ENCODE measurements around the gene ZFAND3. TPM values are rescaled to one million over a fixed set of nuclear protein-coding genes. Genes with fewer than 3 reads are reported as not detected.

The ZFAND3 gene
- total RNA-seq, 4 donors from 2014 or later = 37.3 to 70.1 (median 55.2) TPM

DNA sequence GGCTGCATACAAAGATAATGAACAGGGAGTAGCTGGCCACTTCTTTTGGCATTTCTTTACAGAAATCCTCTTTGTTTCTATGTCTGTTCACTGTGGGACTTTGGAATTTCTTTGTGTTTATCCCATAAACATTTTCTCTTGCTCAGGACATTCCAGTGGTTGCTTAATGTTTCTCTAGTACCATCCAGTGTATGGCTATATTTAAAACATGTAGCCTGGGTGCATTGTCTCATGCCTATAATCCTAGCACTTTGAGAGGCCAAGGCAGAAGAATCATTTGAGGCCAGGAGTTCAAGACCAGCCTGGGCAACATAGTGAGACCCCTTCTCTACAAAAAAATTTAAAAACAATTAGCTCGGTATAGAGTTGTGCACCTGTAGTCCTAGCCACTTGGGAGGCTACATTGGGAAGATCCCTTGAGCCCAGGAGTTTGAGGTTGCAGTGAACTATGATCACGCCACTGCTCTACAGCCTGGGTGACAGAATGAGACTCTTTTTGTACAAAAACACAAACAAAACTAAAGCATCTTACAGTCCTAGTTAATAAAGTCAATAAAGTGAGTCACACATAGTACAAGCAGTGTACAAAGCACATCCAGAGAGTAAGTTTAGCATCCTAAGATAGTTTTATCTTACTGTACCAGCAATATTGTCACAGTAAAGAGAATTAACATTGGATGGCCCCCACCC lies 63.3 kb downstream of the ZFAND3 start:
- peaks cover 25 to 71% (median 49%) of the 10 kb centered on the region in 4 donors for H3K4me1 ChIP-seq
- no peak overlapping the region for H3K27ac ChIP-seq (replicated peaks in 1 of 4)
- 96% methylated on average over 2 of the region's 2 CpGs for WGBS
- DNase-seq (ENCODE audit: extremely low spot score) = no peak
- H3K4me3 ChIP-seq = no peak overlapping the region
- TF ChIP-seq POLR2A (IDR thresholded peaks at IDR 0.05; ENCODE audit: low read depth) (no peak), POLR2AphosphoS5 (IDR thresholded peaks at IDR 0.05) (no peak), EP300 (IDR thresholded peaks at IDR 0.05) (no peak)
- TF ChIP-seq, protein P1, sequence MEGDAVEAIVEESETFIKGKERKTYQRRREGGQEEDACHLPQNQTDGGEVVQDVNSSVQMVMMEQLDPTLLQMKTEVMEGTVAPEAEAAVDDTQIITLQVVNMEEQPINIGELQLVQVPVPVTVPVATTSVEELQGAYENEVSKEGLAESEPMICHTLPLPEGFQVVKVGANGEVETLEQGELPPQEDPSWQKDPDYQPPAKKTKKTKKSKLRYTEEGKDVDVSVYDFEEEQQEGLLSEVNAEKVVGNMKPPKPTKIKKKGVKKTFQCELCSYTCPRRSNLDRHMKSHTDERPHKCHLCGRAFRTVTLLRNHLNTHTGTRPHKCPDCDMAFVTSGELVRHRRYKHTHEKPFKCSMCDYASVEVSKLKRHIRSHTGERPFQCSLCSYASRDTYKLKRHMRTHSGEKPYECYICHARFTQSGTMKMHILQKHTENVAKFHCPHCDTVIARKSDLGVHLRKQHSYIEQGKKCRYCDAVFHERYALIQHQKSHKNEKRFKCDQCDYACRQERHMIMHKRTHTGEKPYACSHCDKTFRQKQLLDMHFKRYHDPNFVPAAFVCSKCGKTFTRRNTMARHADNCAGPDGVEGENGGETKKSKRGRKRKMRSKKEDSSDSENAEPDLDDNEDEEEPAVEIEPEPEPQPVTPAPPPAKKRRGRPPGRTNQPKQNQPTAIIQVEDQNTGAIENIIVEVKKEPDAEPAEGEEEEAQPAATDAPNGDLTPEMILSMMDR (IDR thresholded peaks at IDR 0.05) = no peak
- H3K9me3 ChIP-seq = no peaks in the 10 kb centered on the region
- intact Hi-C loops (cut with DNase I) = no loop called here
- no peaks in the 10 kb centered on the region for H3K27me3 ChIP-seq
- H3K36me3 ChIP-seq = no peaks in the 10 kb centered on the region

DNA sequence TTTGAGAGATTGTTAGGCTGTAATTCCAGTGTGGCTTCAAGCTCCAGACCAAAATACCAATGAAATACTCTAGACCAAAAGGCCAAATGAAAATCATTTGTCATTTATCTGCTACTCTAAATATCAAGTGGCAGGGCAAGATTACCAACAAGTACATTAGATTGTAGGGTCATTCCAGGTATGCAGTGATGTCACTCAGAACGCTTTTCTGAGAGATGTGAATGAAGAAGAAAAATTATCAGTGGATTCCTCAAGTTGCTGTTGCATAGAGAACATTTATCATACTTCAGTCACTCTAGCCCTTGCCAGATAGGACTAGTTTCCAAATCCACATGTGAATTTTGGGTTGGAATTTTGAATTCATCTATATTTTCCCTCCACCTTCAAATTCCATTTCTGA lies 65.0 kb downstream of the ZFAND3 start:
- Histone ChIP-seq H3K9me3 (no peaks in the 10 kb centered on the region), H3K27me3 (no peaks in the 10 kb centered on the region), H3K4me1 (peaks cover 34 to 70% (median 52%) of the 10 kb centered on the region in 4 donors), H3K36me3 (no peaks in the 10 kb centered on the region), H3K27ac (replicated peaks in 1 of 4) (no peak overlapping the region), H3K4me3 (no peak overlapping the region)
- no peak for DNase-seq (ENCODE audit: extremely low spot score)
- WGBS = 86% methylated on average over 1 of the region's 1 CpG
- intact Hi-C loops (cut with DNase I) = no loop called here
- TF ChIP-seq EP300 (IDR thresholded peaks at IDR 0.05) (no peak), POLR2AphosphoS5 (IDR thresholded peaks at IDR 0.05) (no peak), POLR2A (IDR thresholded peaks at IDR 0.05; ENCODE audit: low read depth) (no peak)
- TF ChIP-seq, protein P1 (IDR thresholded peaks at IDR 0.05) = no peak

DNA sequence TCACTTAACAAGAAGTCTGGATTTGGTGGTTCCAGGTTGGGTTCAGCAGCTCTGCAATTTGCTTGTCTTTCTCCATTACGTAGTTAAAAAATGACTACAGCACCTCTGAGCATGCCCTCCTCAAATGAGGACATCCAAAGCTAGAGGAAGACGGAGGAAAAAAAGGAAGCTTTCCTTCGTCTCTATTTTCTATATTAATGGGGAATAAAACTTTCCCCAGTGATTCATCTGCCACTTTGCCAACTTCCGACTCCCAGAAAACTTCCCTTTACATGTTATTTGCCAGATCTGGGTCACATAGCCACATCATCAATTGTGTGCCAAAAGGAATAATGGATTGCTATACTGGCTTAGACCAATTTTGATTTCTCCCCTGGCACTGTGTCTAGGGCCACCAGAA lies 69.5 kb downstream of the ZFAND3 start:
- Histone ChIP-seq H3K27ac (replicated peaks in 1 of 4) (no peak overlapping the region), H3K9me3 (peaks cover 0 to 5% (median 1%) of the 10 kb centered on the region in 4 donors), H3K36me3 (no peaks in the 10 kb centered on the region), H3K4me3 (no peak overlapping the region), H3K27me3 (no peaks in the 10 kb centered on the region), H3K4me1 (peaks cover 25 to 50% (median 38%) of the 10 kb centered on the region in 4 donors)
- DNase-seq (ENCODE audit: extremely low spot score) = no peak
- intact Hi-C loops (cut with DNase I) = no loop called here
- TF ChIP-seq EP300 (IDR thresholded peaks at IDR 0.05) (no peak), POLR2AphosphoS5 (IDR thresholded peaks at IDR 0.05) (no peak), POLR2A (IDR thresholded peaks at IDR 0.05; ENCODE audit: low read depth) (no peak)
- TF ChIP-seq, protein P1 (IDR thresholded peaks at IDR 0.05) = no peak
- WGBS = 44% methylated on average over 4 of the region's 4 CpGs

DNA sequence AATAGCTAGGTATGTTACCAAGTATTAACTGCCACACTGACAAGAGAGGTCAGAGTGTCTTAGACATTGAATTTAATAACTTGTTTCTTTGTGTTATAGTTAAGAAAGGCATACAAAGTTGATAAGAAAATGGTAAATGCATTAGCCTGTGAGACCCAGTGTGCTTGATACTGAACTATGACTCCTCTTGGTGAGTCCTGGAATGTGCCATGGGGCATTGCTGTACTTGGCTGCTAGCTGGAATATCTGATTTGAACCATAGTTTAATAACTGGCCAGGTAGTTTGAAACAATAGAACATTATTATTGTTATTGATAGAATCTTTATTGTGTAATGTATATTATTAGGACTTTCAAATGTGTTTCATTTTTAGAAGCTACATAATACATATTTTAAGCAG lies 70.0 kb downstream of the ZFAND3 start:
- H3K4me3 ChIP-seq = no peak overlapping the region
- H3K27ac ChIP-seq (replicated peaks in 1 of 4) = no peak overlapping the region
- DNase-seq (ENCODE audit: extremely low spot score) = no peak
- TF ChIP-seq, protein P1 (IDR thresholded peaks at IDR 0.05) = no peak
- no peak for TF ChIP-seq POLR2AphosphoS5 (IDR thresholded peaks at IDR 0.05)
- no peak for TF ChIP-seq POLR2A (IDR thresholded peaks at IDR 0.05; ENCODE audit: low read depth)
- TF ChIP-seq EP300 (IDR thresholded peaks at IDR 0.05) = no peak
- H3K4me1 ChIP-seq = peaks cover 23 to 45% (median 36%) of the 10 kb centered on the region in 4 donors
- intact Hi-C loops (cut with DNase I) = no loop called here
- H3K27me3 ChIP-seq = no peaks in the 10 kb centered on the region
- H3K9me3 ChIP-seq = peaks cover 0 to 8% (median 3%) of the 10 kb centered on the region in 4 donors
- H3K36me3 ChIP-seq = no peaks in the 10 kb centered on the region
